Mammary epithelial cell (primary cell): Measurements from ENCODE around the gene STRN.

Experiments used
- EZH2 ChIP-seq: IDR thresholded peaks from 2 replicates; pipeline ENCODE4 v1.6.1; 2012; ENCODE audit warnings: low read length, inconsistent platforms, borderline replicate concordance
- TF ChIP-seq, protein P1 (sequence below), 2 donors: IDR thresholded peaks in 1 of 2; conservative IDR thresholded peaks in 1 of 2; 2 replicates each; pipeline ENCODE4 v1.5.1; 2011 to 2012; ENCODE audit warnings: inconsistent platforms in 2 of 2, low read length in 2 of 2, mild to moderate bottlenecking in 2 of 2, control low read depth in 1 of 2, low read depth in 1 of 2; ENCODE audit not compliant: insufficient read depth in 1 of 2; ENCODE audit errors: extremely low read depth in 1 of 2

DNA sequence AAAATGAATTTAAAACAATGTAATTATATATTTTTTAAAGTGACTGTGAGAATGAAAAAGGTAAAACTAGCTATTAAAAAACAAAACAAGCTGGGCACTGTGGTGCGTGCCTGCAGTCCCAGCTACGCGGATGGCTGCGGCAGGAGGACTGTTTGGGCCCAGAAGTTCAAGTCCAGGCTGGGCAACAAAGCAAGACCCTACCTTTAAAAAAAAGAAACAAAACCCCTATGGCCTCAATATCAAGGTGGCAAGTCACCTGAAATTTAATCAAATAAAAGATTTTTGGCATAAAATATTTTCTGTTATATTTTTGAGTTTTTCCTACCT is 46.9 kb upstream of the STRN start:
- TF ChIP-seq, protein P1, sequence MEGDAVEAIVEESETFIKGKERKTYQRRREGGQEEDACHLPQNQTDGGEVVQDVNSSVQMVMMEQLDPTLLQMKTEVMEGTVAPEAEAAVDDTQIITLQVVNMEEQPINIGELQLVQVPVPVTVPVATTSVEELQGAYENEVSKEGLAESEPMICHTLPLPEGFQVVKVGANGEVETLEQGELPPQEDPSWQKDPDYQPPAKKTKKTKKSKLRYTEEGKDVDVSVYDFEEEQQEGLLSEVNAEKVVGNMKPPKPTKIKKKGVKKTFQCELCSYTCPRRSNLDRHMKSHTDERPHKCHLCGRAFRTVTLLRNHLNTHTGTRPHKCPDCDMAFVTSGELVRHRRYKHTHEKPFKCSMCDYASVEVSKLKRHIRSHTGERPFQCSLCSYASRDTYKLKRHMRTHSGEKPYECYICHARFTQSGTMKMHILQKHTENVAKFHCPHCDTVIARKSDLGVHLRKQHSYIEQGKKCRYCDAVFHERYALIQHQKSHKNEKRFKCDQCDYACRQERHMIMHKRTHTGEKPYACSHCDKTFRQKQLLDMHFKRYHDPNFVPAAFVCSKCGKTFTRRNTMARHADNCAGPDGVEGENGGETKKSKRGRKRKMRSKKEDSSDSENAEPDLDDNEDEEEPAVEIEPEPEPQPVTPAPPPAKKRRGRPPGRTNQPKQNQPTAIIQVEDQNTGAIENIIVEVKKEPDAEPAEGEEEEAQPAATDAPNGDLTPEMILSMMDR (conservative IDR thresholded peaks at IDR 0.05 in 1 of 2, IDR thresholded peaks at IDR 0.05 in 1 of 2; ENCODE audit: extremely low read depth in 1 of 2, insufficient read depth in 1 of 2, low read depth in 1 of 2, low read length in 2 of 2): no peak
- no peak for TF ChIP-seq EZH2
